ENCODE measurements around the gene TNFRSF17. TPM values are rescaled to one million over a fixed set of nuclear protein-coding genes. Genes with fewer than 3 reads are reported as not detected.

TNFRSF17 gene
- total RNA-seq, 1 donor from 2014 or later: not detected

- no peak for DNase-seq (ENCODE audit: low spot score)
Measured at GRCh38 chr16:12002447-12003006, 37.5 kb downstream of the TNFRSF17 start.

GRCh38 chr16:12006637-12007036 lies 41.6 kb downstream of the TNFRSF17 start:
- no peak for DNase-seq (ENCODE audit: low spot score)

- no peak for DNase-seq (ENCODE audit: low spot score)
Measured at GRCh38 chr16:12009462-12009861, 44.5 kb downstream of the TNFRSF17 start.

- DNase-seq (ENCODE audit: low spot score): no peak
Measured at GRCh38 chr16:12009922-12010321, 44.9 kb downstream of the TNFRSF17 start.

GRCh38 chr16:12010388-12011251 lies 45.6 kb downstream of the TNFRSF17 start:
- DNase-seq (ENCODE audit: low spot score): no peak

GRCh38 chr16:12011565-12011964 lies 46.6 kb downstream of the TNFRSF17 start:
- DNase-seq (ENCODE audit: low spot score): no peak

- no peak for DNase-seq (ENCODE audit: low spot score)
Measured at GRCh38 chr16:12016291-12016947, 51.4 kb downstream of the TNFRSF17 start.

GRCh38 chr16:12017558-12017957 lies 52.5 kb downstream of the TNFRSF17 start:
- no peak for DNase-seq (ENCODE audit: low spot score)

Other genes starting within 250 kb of the TNFRSF17 start
- 51.9 TPM for gene TXNDC11, start 222.4 kb upstream of the TNFRSF17 start, total RNA-seq
- gene ZC3H7A, start 168.0 kb upstream of the TNFRSF17 start, total RNA-seq: 57.1 TPM
- 200 TPM for gene RSL1D1, start 113.7 kb upstream of the TNFRSF17 start, total RNA-seq
- gene GSPT1, start 49.3 kb upstream of the TNFRSF17 start, total RNA-seq: 138 TPM
- gene NPIPB2, start 23.2 kb upstream of the TNFRSF17 start, total RNA-seq: 10.9 TPM
- 71.8 TPM for gene SNX29, start 11.5 kb downstream of the TNFRSF17 start, total RNA-seq